Measurements from ENCODE around the gene FTO. TPM values are rescaled to one million over a fixed set of nuclear protein-coding genes. Genes with fewer than 3 reads are reported as not detected.

The FTO gene
- total and polyA plus RNA-seq, 3 donors from 2014 or later, result 32.4 to 64.7 (median 50.3) TPM

GRCh38 chr16:54075446-54075845 lies 371.5 kb downstream of the FTO start:
- 93 to 94% methylated on average over 4 of the region's 4 CpGs for WGBS, 2 donors
- Histone ChIP-seq H3K4me3 (no peak overlapping the region), H3K4me1 (no peaks in the 10 kb centered on the region), H3K27me3 (no peaks in the 10 kb centered on the region), H3K36me3 (ENCODE audit: low read depth, missing control alignments) (no peaks in the 10 kb centered on the region), H3K27ac (no peak overlapping the region), H3K9me3 (no peaks in the 10 kb centered on the region)
- TF ChIP-seq CTCF (IDR thresholded peaks at IDR 0.05), result no peak
- no peak for TF ChIP-seq POLR2A (IDR thresholded peaks at IDR 0.05)
- intact Hi-C loops (cut with DNase I; ENCODE audit: low total_unique reads), result no loop called here
- DNase-seq, result no peak

DNA sequence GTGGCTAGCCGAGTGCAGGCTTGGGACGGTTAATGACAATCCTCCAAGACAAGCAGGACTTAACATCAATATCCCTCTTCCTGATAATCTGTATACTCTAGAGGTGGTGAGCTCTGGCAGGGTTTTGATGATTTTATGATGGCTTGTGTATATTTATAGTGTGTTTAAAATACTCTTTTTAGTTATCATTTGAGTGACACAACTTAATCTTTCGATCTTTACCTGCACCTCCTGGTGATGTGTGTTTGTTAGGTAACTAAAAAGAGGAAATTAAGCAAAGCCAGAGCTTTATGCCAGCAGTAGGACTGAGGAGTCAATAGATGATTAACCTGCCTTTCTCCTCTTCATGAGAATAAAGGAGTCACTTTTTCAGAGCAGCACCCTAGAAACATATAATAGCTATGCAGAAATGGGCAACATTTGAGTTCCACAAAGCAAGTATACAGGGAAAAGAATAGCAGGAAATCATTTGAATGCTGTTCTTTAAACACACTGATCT lies 372.1 kb downstream of the FTO start:
- TF ChIP-seq CTCF (IDR thresholded peaks at IDR 0.05), result no peak
- TF ChIP-seq POLR2A (IDR thresholded peaks at IDR 0.05), result no peak
- Histone ChIP-seq H3K4me3 (no peak overlapping the region), H3K27ac (no peak overlapping the region), H3K9me3 (no peaks in the 10 kb centered on the region), H3K27me3 (no peaks in the 10 kb centered on the region), H3K4me1 (no peaks in the 10 kb centered on the region), H3K36me3 (ENCODE audit: low read depth, missing control alignments) (no peaks in the 10 kb centered on the region)
- WGBS, 2 donors, result 96 to 97% methylated on average over 3 of the region's 3 CpGs
- intact Hi-C loops (cut with DNase I; ENCODE audit: low total_unique reads), result no loop called here
- no peak for DNase-seq

DNA sequence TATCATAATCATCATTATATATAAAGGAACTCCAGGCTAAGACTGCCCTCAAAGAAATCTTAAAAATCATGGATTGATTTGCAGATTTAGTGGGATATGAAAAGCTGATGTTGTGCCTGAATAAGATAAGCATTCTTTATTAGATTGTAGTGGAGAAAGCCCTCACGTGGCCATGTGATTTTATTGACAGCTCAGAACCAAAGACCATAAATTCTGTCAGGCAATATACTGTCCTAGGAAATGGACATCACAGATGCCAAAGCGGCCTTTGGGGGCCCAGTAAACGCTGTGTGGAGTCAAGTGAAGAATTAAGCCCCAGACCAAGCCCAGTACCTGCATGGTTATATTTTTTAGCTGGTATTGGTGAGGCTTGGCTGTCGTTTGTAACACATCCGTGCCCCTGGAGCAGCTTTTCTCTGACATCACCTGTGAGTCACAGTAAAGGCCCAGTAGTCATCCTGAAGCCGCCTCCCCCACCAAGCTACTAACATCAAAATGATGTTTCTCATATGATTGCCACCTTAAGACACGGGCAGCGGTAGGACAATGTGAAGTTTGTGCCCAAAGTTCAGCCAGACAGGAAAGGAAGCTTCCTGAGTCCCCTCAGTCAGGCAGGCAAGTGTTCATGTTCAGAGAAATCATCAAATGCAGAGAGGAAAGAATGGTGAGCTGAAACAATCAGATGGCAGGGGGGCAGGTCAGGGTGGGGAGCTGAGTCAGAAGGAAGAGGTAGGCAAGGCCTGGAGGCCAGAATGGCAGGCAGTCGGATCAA lies 373.3 kb downstream of the FTO start:
- Histone ChIP-seq H3K27ac (no peak overlapping the region), H3K27me3 (no peaks in the 10 kb centered on the region), H3K36me3 (ENCODE audit: low read depth, missing control alignments) (no peaks in the 10 kb centered on the region), H3K4me1 (no peaks in the 10 kb centered on the region), H3K4me3 (no peak overlapping the region), H3K9me3 (no peaks in the 10 kb centered on the region)
- WGBS, 2 donors, result 79 to 81% methylated on average over 9 of the region's 9 CpGs
- intact Hi-C loops (cut with DNase I; ENCODE audit: low total_unique reads), result no loop called here
- TF ChIP-seq CTCF (IDR thresholded peaks at IDR 0.05) (no peak), POLR2A (IDR thresholded peaks at IDR 0.05) (no peak)
- no peak for DNase-seq

DNA sequence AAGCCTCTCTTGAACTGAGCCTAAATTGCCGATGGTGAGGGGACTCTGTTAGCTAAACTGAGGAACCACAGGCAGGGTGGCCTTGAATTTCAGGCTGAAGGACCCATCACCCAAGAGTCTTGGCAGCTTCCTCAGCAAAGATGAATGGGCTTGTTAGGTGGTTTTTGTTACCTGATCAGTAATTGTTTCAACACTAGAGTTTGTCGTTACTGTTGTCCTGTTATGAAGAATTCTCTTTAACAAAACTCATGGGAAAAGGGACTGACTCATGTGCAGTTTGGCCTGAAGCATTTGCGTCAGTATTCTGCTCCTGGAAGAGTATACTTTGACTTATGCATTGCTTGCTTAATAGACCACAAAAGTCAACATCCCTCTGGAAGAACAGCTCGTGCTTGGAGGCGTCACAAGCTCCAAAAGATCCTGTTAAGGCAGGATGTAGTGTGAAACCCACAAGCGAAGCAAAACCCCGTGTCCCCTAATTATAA lies 376.6 kb downstream of the FTO start:
- intact Hi-C loops (cut with DNase I; ENCODE audit: low total_unique reads), result no loop called here
- WGBS, 2 donors, result 66 to 71% methylated on average over 7 of the region's 7 CpGs

More for the DNA sequence above, 376.6 kb downstream of the FTO start:
- TF ChIP-seq CTCF (IDR thresholded peaks at IDR 0.05) (no peak), POLR2A (IDR thresholded peaks at IDR 0.05) (no peak)
- DNase-seq, result peak; percentile 25
- Histone ChIP-seq H3K4me1 (no peaks in the 10 kb centered on the region), H3K27me3 (no peaks in the 10 kb centered on the region), H3K4me3 (no peak overlapping the region), H3K9me3 (no peaks in the 10 kb centered on the region), H3K36me3 (ENCODE audit: low read depth, missing control alignments) (no peaks in the 10 kb centered on the region), H3K27ac (no peak overlapping the region)

Data from testis (tissue), 3 donors.